Ishikawa (cell line): ENCODE measurements around the gene FBXW5.
A peak's percentile ranks its signal among the peaks of the same experiment; 100 is the strongest.

ENCODE experiments used
- CEBPB ChIP-seq: IDR thresholded peaks from 2 replicates; pipeline ENCODE4 v1.6.1; 2012
- CREB1 ChIP-seq: IDR thresholded peaks from 2 replicates; pipeline ENCODE4 v1.6.1; 2012; ENCODE audit warnings: low read depth
- EGR1 ChIP-seq: IDR thresholded peaks from 2 replicates; pipeline ENCODE4 v1.6.1; 2012
- EP300 ChIP-seq: IDR thresholded peaks from 2 replicates; pipeline ENCODE4 v1.6.1; 2012; ENCODE audit warnings: borderline replicate concordance
- FOXM1 ChIP-seq: IDR thresholded peaks from 2 replicates; pipeline ENCODE4 v1.6.1; 2012; ENCODE audit warnings: low read depth, borderline replicate concordance
- NFIC ChIP-seq: IDR thresholded peaks from 2 replicates; pipeline ENCODE4 v1.6.1; 2012
- RAD21 ChIP-seq: IDR thresholded peaks from 2 replicates; pipeline ENCODE4 v1.6.1; 2012; ENCODE audit warnings: low read depth
- TAF1 ChIP-seq: IDR thresholded peaks from 2 replicates; pipeline ENCODE4 v1.6.1; 2012; ENCODE audit warnings: low read depth, mild to moderate bottlenecking
- TCF12 ChIP-seq: IDR thresholded peaks from 2 replicates; pipeline ENCODE4 v1.6.1; 2012; ENCODE audit warnings: low read depth
- TEAD4 ChIP-seq: IDR thresholded peaks from 2 replicates; pipeline ENCODE4 v1.6.1; 2012
- YY1 ChIP-seq: IDR thresholded peaks from 2 replicates; pipeline ENCODE4 v1.6.1; 2012; ENCODE audit warnings: low read depth
- ZBTB7A ChIP-seq: IDR thresholded peaks from 2 replicates; pipeline ENCODE4 v1.6.1; 2012; ENCODE audit warnings: low read depth
- TF ChIP-seq, protein P1 (sequence below): IDR thresholded peaks from 2 replicates; pipeline ENCODE4 v1.6.1; 2012
- TF ChIP-seq, protein P2 (sequence below): IDR thresholded peaks from 2 replicates; pipeline ENCODE4 v1.6.1; 2012
- TF ChIP-seq, protein P3 (sequence below): IDR thresholded peaks from 2 replicates; pipeline ENCODE4 v1.6.1; 2012; ENCODE audit warnings: low read depth, mild to moderate bottlenecking

The FBXW5 gene

GRCh38 chr9:136952321-136952850, 7.8 kb upstream of the FBXW5 start:
- TF ChIP-seq CEBPB (no peak), TCF12 (peak; percentile 0; the same call in 1 of the 2 replicates), FOXM1 (no peak)
- TF ChIP-seq, protein P1, sequence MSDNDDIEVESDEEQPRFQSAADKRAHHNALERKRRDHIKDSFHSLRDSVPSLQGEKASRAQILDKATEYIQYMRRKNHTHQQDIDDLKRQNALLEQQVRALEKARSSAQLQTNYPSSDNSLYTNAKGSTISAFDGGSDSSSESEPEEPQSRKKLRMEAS = no peak

DNA sequence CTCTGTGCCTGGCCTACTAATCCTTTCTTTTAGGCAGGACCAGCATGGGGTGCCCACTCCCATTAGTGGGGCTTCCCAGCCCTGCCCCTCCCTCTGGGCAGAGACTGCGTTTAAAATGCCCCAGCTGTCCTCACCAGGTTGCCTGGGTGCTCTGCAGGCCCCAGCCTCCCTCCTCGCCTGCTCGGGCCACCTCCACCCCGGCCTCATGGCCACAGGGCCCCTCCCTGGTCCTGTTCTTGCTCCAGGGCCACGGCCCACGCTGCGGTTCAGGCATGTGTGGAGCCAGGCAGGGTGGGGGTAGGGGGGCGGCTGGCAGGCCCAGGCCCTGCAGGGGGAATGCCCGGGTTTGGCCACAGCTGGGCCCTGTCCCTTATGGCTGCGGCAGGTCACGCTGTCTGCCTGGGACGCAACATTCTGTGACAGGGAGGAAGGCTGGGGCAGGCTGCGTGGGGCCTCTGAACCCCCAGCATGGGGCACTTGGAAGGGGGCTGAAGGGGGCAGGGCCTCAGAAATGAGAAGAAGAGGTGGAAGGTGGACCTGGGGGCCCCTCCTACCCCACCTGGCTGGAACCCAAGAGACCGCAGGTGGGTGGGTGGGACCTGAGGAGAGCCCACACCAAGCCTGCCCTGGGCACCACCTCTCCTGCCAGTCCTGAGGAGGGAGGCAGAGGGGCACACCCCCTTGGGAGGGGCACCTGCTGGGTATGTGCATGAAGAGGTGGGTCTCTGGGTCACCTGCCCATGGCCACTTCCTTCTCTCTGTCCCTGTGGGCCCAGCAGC, 7.2 kb upstream of the FBXW5 start, which contains the start of gene LCN12:
Gene LCN12 (plus strand): TSS at position 733 of the 780 bp plus-strand sequence. CDS start 55 bp downstream, outside the sequence.
- TF ChIP-seq ZBTB7A (peak; percentile 23; the same call in 1 of the 2 replicates), RAD21 (no peak), CREB1 (no peak), TEAD4 (no peak), TAF1 (no peak), CEBPB (no peak), NFIC (0 out of 2 replicates have a peak, but pooled peaks have one; percentile 24), EGR1 (no peak), YY1 (no peak; the same call in 1 of the 2 replicates), TCF12 (peak; percentile 36; the same call in 1 of the 2 replicates), FOXM1 (no peak), EP300 (no peak)
- TF ChIP-seq, protein P2, sequence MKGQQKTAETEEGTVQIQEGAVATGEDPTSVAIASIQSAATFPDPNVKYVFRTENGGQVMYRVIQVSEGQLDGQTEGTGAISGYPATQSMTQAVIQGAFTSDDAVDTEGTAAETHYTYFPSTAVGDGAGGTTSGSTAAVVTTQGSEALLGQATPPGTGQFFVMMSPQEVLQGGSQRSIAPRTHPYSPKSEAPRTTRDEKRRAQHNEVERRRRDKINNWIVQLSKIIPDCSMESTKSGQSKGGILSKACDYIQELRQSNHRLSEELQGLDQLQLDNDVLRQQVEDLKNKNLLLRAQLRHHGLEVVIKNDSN = peak; percentile 62; the same call in 1 of the 2 replicates
- TF ChIP-seq, protein P1 = no peak
- TF ChIP-seq, protein P3, sequence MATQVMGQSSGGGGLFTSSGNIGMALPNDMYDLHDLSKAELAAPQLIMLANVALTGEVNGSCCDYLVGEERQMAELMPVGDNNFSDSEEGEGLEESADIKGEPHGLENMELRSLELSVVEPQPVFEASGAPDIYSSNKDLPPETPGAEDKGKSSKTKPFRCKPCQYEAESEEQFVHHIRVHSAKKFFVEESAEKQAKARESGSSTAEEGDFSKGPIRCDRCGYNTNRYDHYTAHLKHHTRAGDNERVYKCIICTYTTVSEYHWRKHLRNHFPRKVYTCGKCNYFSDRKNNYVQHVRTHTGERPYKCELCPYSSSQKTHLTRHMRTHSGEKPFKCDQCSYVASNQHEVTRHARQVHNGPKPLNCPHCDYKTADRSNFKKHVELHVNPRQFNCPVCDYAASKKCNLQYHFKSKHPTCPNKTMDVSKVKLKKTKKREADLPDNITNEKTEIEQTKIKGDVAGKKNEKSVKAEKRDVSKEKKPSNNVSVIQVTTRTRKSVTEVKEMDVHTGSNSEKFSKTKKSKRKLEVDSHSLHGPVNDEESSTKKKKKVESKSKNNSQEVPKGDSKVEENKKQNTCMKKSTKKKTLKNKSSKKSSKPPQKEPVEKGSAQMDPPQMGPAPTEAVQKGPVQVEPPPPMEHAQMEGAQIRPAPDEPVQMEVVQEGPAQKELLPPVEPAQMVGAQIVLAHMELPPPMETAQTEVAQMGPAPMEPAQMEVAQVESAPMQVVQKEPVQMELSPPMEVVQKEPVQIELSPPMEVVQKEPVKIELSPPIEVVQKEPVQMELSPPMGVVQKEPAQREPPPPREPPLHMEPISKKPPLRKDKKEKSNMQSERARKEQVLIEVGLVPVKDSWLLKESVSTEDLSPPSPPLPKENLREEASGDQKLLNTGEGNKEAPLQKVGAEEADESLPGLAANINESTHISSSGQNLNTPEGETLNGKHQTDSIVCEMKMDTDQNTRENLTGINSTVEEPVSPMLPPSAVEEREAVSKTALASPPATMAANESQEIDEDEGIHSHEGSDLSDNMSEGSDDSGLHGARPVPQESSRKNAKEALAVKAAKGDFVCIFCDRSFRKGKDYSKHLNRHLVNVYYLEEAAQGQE = no peak

DNA sequence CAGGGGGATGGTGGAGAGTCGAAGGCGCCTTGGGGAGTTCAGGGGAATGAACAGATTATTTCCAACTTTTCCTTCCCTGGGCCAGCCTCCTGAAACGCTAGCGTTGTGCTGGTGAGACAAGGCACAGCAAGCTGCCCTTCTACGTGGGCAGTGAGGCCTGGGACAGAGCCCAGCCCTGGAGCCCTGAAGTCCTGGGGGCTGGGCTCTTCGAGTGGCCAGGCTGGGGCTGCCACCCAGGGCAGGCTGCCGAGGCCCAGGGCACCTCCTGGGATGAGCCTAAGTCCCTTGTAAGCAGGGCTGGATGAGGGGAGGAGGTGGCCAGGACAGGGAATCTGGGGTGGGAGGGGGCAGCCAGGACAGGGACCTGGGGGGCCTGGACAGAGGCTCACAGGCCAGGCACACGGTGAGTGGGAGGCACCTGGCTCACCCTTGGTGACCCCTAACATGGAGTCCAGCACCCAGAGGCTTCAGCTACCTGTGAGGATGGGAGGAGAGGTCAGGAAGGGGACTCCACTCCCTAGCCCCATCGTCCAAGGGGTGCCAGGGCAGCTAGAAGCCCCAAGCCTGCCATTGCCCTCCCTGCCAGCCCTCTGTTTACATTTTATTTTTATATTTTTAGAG, 6.2 kb upstream of the FBXW5 start:
- no peak for TF ChIP-seq FOXM1
- no peak for TF ChIP-seq EP300
- TF ChIP-seq EGR1 = peak; percentile 17; the same call in 1 of the 2 replicates
- TF ChIP-seq YY1 = no peak

- no peak for TF ChIP-seq CREB1
- TF ChIP-seq, protein P3 = no peak
- TF ChIP-seq, protein P2 = peak; percentile 100
- TF ChIP-seq, protein P1 = peak; percentile 61
- TF ChIP-seq ZBTB7A = peak; percentile 77; the same call in 1 of the 2 replicates
- TF ChIP-seq EP300 = peak; percentile 52; the same call in 1 of the 2 replicates
- TF ChIP-seq RAD21 = no peak
- no peak for TF ChIP-seq FOXM1
- TF ChIP-seq EGR1 = no peak
- peak; percentile 87 for TF ChIP-seq TCF12
- peak; percentile 64 for TF ChIP-seq NFIC
- TF ChIP-seq TAF1 = peak; percentile 76
- TF ChIP-seq TEAD4 = peak; percentile 32
- no peak for TF ChIP-seq YY1
- TF ChIP-seq CEBPB = no peak
Observed at GRCh38 chr9:136949817-136950655, 5.5 kb upstream of the FBXW5 start.
